ENCODE data around the gene MCCD1.

The MCCD1 gene

GRCh38 chr6:31513456-31514165, 15.2 kb upstream of the MCCD1 start:
- DNase-seq = no peak

GRCh38 chr6:31521835-31522234, 6.9 kb upstream of the MCCD1 start:
- no peak for DNase-seq

- DNase-seq = no peak
Observed at GRCh38 chr6:31525553-31525931, 3.2 kb upstream of the MCCD1 start.

GRCh38 chr6:31525932-31526591, 2.7 kb upstream of the MCCD1 start:
- no peak for DNase-seq

GRCh38 chr6:31528307-31528777, 420 bp upstream of the MCCD1 start:
- DNase-seq = no peak

- DNase-seq = no peak
Observed at GRCh38 chr6:31529329-31530150, 778 bp downstream of the MCCD1 start.

GRCh38 chr6:31530659-31531058, 1.9 kb downstream of the MCCD1 start:
- no peak for DNase-seq

- DNase-seq = no peak
Observed at GRCh38 chr6:31531162-31531561, 2.4 kb downstream of the MCCD1 start.

- no peak for DNase-seq
Observed at GRCh38 chr6:31531771-31532643, 3.2 kb downstream of the MCCD1 start.

- no peak for DNase-seq
Observed at GRCh38 chr6:31532644-31533454, 4.1 kb downstream of the MCCD1 start.

- DNase-seq = no peak
Observed at GRCh38 chr6:31533455-31533841, 4.7 kb downstream of the MCCD1 start.

- no peak for DNase-seq
Observed at GRCh38 chr6:31534011-31534410, 5.2 kb downstream of the MCCD1 start.

- no peak for DNase-seq
Observed at GRCh38 chr6:31534521-31535040, 5.8 kb downstream of the MCCD1 start.

GRCh38 chr6:31535538-31536324, 7.0 kb downstream of the MCCD1 start:
- DNase-seq = no peak

- peak in 1 of 2 donors; percentile 40 for DNase-seq
Observed at GRCh38 chr6:31538805-31539400, 10.1 kb downstream of the MCCD1 start.

GRCh38 chr6:31540640-31541039, 11.9 kb downstream of the MCCD1 start:
- DNase-seq = no peak

- peak; percentile 73 to 82 for DNase-seq
Observed at GRCh38 chr6:31541059-31541657, 12.4 kb downstream of the MCCD1 start.

- DNase-seq = peak; percentile 96
Observed at GRCh38 chr6:31541658-31542521, 13.1 kb downstream of the MCCD1 start, which contains the start of gene DDX39B. TSS of gene DDX39B (minus strand) at chr6:31542003. CDS start at chr6:31540532, 1,471 bp downstream.

- DNase-seq = no peak
Observed at GRCh38 chr6:31543639-31544038, 14.9 kb downstream of the MCCD1 start.
